Right cardiac atrium (tissue), 5 donors: Measurements from ENCODE around the gene LCNL1. TPM values are rescaled to one million over a fixed set of nuclear protein-coding genes. Genes with fewer than 3 reads are reported as not detected.

ENCODE experiments used
- ATAC-seq, 2 donors: fragments of 200-7000 bp; cut with Tn5 transposase; one replicate each; pipeline versions ENCODE4 v1.8.0 to v1.9.1; 2020; ENCODE audit warnings: moderate library complexity in 2 of 2, mild to moderate bottlenecking in 1 of 2
- DNase-seq, 3 donors: peaks; one replicate each; pipeline ENCODE4 v3.0.0-alpha.2; 2020
- H3K27ac ChIP-seq: one replicate; pipeline ENCODE4 v1.5.1; 2013; ENCODE audit warnings: mild to moderate bottlenecking, low read length, control low read depth, moderate library complexity
- H3K27me3 ChIP-seq: one replicate; pipeline ENCODE4 v1.6.1; 2013; ENCODE audit not compliant: control insufficient read depth, insufficient read depth
- H3K4me1 ChIP-seq: one replicate; pipeline ENCODE4 v1.6.1; 2013; ENCODE audit warnings: low read length; ENCODE audit not compliant: control insufficient read depth, insufficient read depth
- H3K4me3 ChIP-seq: one replicate; pipeline ENCODE4 v1.5.1; 2013; ENCODE audit warnings: low read length, control low read depth
- H3K9me3 ChIP-seq: one replicate; pipeline ENCODE4 v1.6.1; 2013; ENCODE audit warnings: low read length; ENCODE audit not compliant: control insufficient read depth
- WGBS: extraction: QIAGEN DNeasy Blood & Tissue Kit; methylation state at CpG from one replicate; pipeline ENCODE4 v1.1.7; 2013; 5-methylcytosine and 5-hydroxymethylcytosine counted together
- intact Hi-C, 4 donors: fragments of 100-400 bp; cut with DNase I; formaldehyde crosslinking; loops; one replicate each; pipeline versions ENCODE4 v1.11.0 to v1.14.0; 2022 to 2023
- polyA plus RNA-seq: library from polyadenylated mRNA; stranded (reverse); fragments of 200-250 nt; gene quantifications from one replicate; pipeline ENCODE4 v1.2.3, GENCODE V29; 2013
- total RNA-seq, 4 donors: library from RNA; stranded (reverse); fragmentation: NEBNext Ultra II Directional; extraction: Animal tissue kit (Norgen Biotek cat#: 25700); gene quantifications; one replicate each; pipeline ENCODE4 v1.2.1, GENCODE V29; 2021
- donor health status: healthy with polysubstance abuse.
- donor health status: DM: no; HTN: yes; CAD: no.
- donor health status: DM: no; HTN: no; CAD: no.
- donor health status: DM: no; HTN: yes; CAD: no; lungs with severe emphysema.
- donor health status: DM: yes; HTN: yes; CAD: no.

LCNL1 gene
- total and polyA plus RNA-seq, 5 donors = 2.4 to 16.7 (median 7.2) TPM

- Histone ChIP-seq H3K9me3 (no peaks in the 10 kb centered on the region), H3K4me3 (peak overlapping the region; percentile 33), H3K27ac (peak overlapping the region; percentile 65), H3K4me1 (no peaks in the 10 kb centered on the region), H3K27me3 (no peaks in the 10 kb centered on the region)
- 2% methylated on average over 78 of the region's 78 CpGs for WGBS
- intact Hi-C loops = no loop called here
- ATAC-seq (peak; percentile 39 to 50), DNase-seq (peak; percentile 87 to 96 (median 93))
Measured at GRCh38 chr9:136978073-136978864, 4.5 kb upstream of the LCNL1 start.

- no peaks in the 10 kb centered on the region for H3K9me3 ChIP-seq
- intact Hi-C loops = no loop called here
- ATAC-seq (no peak), DNase-seq (peak in 2 of 3 donors; percentile 76 to 83)
- no peaks in the 10 kb centered on the region for H3K27me3 ChIP-seq
- 57% methylated on average over 41 of the region's 41 CpGs for WGBS
- no peaks in the 10 kb centered on the region for H3K4me1 ChIP-seq
- no peak overlapping the region for H3K4me3 ChIP-seq
- H3K27ac ChIP-seq = peak overlapping the region; percentile 0
Measured at GRCh38 chr9:136978865-136979544, 3.8 kb upstream of the LCNL1 start.

GRCh38 chr9:136979769-136980587 is 2.8 kb upstream of the LCNL1 start:
- intact Hi-C loops = loop anchor here in 1 of 4 donors (5.0 kb wide), 1 partner anchor 33 kb away; the partner anchor contains the start of gene C8G
- DNase-seq (peak in 2 of 3 donors; percentile 58 to 68), ATAC-seq (no peak)
- no peak overlapping the region for H3K4me3 ChIP-seq
- 78% methylated on average over 26 of the region's 26 CpGs for WGBS
- no peaks in the 10 kb centered on the region for H3K27me3 ChIP-seq
- peak overlapping the region; percentile 0 for H3K27ac ChIP-seq
- no peaks in the 10 kb centered on the region for H3K4me1 ChIP-seq
- no peaks in the 10 kb centered on the region for H3K9me3 ChIP-seq

GRCh38 chr9:136980669-136981478 is 1.9 kb upstream of the LCNL1 start:
- ATAC-seq (no peak), DNase-seq (peak in 2 of 3 donors; percentile 64 to 69)
- H3K27ac ChIP-seq = peak overlapping the region; percentile 81
- no peaks in the 10 kb centered on the region for H3K27me3 ChIP-seq
- H3K4me1 ChIP-seq = no peaks in the 10 kb centered on the region
- WGBS = 72% methylated on average over 16 of the region's 16 CpGs
- H3K4me3 ChIP-seq = no peak overlapping the region
- no peaks in the 10 kb centered on the region for H3K9me3 ChIP-seq
- intact Hi-C loops = loop anchor here in 1 of 4 donors (5.0 kb wide), 1 partner anchor 34 kb away; the partner anchor contains the start of gene C8G

GRCh38 chr9:136981588-136982231 is 1.1 kb upstream of the LCNL1 start:
- intact Hi-C loops = loop anchor here in 1 of 4 donors (5.0 kb wide), 1 partner anchor 34 kb away; the partner anchor contains the start of gene C8G
- Histone ChIP-seq H3K4me3 (no peak overlapping the region), H3K27ac (peak overlapping the region; percentile 81), H3K4me1 (no peaks in the 10 kb centered on the region), H3K9me3 (no peaks in the 10 kb centered on the region), H3K27me3 (no peaks in the 10 kb centered on the region)
- peak; percentile 76 to 88 (median 87) for DNase-seq
- WGBS = 29% methylated on average over 17 of the region's 17 CpGs
- peak; percentile 12 to 44 for ATAC-seq

GRCh38 chr9:136983167-136983566 is 374 bp downstream of the LCNL1 start:
- intact Hi-C loops = loop anchor here in 1 of 4 donors (5.0 kb wide), 1 partner anchor 36 kb away; the partner anchor contains the start of gene C8G
- peak in 2 of 3 donors; percentile 36 to 61 for DNase-seq
- H3K27ac ChIP-seq = peak overlapping the region; percentile 24
- H3K27me3 ChIP-seq = no peaks in the 10 kb centered on the region
- H3K9me3 ChIP-seq = no peaks in the 10 kb centered on the region
- no peaks in the 10 kb centered on the region for H3K4me1 ChIP-seq
- 78% methylated on average over 9 of the region's 9 CpGs for WGBS
- no peak overlapping the region for H3K4me3 ChIP-seq
- ATAC-seq = no peak

- no peak overlapping the region for H3K4me3 ChIP-seq
- H3K9me3 ChIP-seq = no peaks in the 10 kb centered on the region
- WGBS = 75% methylated on average over 11 of the region's 11 CpGs
- intact Hi-C loops = loop anchor here in 1 of 4 donors (5.0 kb wide), 1 partner anchor 36 kb away; the partner anchor contains the start of gene C8G
- H3K27ac ChIP-seq = peak overlapping the region; percentile 24
- no peaks in the 10 kb centered on the region for H3K27me3 ChIP-seq
- peak in 2 of 3 donors; percentile 45 to 61 for DNase-seq
- no peaks in the 10 kb centered on the region for H3K4me1 ChIP-seq
- ATAC-seq = no peak
Measured at GRCh38 chr9:136983656-136984314, 992 bp downstream of the LCNL1 start.

- 58% methylated on average over 29 of the region's 29 CpGs for WGBS
- H3K27me3 ChIP-seq = no peaks in the 10 kb centered on the region
- H3K27ac ChIP-seq = no peak overlapping the region
- no peak for ATAC-seq
- DNase-seq = peak in 1 of 3 donors; percentile 59
- no peaks in the 10 kb centered on the region for H3K9me3 ChIP-seq
- no peak overlapping the region for H3K4me3 ChIP-seq
- intact Hi-C loops = loop anchor here in 2 of 4 donors (5.0 kb wide), 2 partner anchors 37 to 137 kb away; partner anchors contain the start of genes C8G (in 1 of the 2) and PHPT1 (in 1 of the 2)
- no peaks in the 10 kb centered on the region for H3K4me1 ChIP-seq
Measured at GRCh38 chr9:136984464-136985026, 1.8 kb downstream of the LCNL1 start.
